Activated CD8-positive, alpha-beta memory T cell treated with anti-CD3 and anti-CD28 coated beads, Interleukin-2, amount 50 U/mL, for 24 hours (primary cell): Measurements from ENCODE around the gene SDHAF4.
"Not testable (repeated sequence)": the region's sequence is repeated elsewhere in the genome, so short reads cannot be mapped to it uniquely, and the experiment has no call there.

Experiments
- DNase-seq: peaks from one replicate; pipeline ENCODE4 v3.0.0-alpha.2; 2020; ENCODE audit errors: extremely low read depth

Gene SDHAF4

DNA sequence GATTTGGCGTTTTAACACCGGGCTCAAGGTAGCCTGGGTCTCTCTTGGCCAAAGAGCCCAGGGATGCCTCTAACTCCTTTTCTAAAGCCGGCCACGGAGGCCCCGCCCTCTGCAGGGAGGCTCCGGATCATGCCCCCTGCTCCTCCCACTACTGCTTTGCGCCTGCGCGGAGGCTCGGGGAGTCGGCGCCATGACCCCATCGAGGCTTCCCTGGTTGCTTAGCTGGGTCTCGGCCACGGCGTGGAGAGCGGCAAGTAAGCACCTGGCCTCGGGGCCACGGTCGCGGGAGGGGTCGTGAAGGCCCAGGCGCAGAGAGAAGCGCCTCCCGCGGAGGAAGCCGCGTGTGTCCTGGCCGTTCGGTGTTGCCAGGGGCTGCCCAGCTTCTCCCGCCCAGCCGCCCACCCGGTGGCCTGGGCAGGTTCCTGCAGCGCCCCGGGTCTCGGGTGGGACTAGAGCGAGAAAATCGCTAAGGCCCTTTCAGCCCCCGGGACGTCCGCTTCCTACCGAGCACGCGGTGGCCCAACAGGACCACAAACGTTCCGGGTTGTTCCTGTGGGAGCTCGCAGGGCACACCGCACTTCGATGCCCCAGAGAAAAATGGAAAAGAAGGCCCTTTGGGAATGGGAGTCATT, at the start of gene SDHAF4:
SDHAF4 (plus strand) TSS at position 180 of the 632 bp plus-strand sequence; CDS start at position 191, 11 bp downstream.
- peak; percentile 82 for DNase-seq

DNA sequence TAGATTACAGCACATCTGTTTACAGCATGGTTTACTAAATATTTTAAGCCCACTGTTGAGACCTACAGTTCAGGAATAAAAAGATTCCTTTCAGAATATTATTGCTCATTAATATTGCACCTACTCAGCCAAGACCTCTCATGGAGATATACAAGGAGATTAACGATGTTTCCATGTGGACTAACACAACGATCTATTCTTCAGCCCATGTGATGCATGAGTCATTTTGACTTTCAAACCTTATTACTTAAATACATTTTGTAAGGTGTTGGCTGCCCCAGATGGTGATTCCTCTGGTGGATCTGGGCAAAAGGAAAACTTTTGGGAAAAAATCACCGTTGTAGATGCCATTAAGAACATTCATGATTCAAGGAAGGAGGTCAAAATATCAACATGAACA, 48.0 kb upstream of the SDHAF4 start:
- no peak for DNase-seq

DNA sequence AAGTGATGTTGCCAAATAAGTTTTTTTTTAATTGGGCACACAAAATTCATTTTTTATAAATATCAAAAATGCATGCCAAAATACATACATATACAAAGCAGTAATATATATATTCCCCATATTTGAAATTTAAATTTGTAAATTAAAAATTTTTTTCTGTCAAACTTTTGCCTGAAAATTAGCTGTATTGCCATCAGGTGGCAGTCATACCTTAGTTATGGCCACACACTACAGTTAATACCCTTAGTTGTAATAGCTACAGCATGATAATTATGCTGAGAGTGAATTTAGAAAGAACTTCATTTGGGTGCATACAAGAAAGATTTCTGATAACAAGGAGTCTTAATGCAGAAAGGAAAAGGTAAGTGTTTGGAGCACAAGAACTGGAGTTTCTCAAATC, 46.2 kb upstream of the SDHAF4 start:
- DNase-seq: no peak

DNA sequence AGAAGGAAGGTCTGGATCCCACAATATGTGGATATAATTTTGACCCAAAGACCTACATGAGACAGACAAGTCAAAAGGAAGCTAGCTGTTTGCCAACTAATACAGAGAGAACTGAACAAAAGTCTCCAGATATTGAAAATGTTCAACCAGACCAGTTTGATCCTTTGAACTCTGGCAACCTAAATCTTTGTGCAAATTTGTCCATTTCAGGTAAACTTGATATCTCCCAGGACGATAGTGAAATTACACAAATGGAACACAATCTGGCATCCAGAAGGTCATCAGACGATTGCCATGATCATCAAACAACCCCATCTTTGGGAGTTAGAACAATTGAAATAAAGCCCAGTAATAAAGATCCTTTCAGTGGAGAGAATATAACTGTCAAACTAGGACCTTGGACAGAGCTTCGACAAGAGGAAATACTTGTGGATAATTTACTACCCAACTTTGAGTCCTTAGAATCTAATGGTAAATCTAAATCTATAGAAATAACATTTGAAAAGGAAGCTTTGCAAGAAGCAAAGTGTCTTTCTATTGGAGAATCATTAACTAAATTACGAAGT, 41.9 kb upstream of the SDHAF4 start:
- DNase-seq: no peak

DNA sequence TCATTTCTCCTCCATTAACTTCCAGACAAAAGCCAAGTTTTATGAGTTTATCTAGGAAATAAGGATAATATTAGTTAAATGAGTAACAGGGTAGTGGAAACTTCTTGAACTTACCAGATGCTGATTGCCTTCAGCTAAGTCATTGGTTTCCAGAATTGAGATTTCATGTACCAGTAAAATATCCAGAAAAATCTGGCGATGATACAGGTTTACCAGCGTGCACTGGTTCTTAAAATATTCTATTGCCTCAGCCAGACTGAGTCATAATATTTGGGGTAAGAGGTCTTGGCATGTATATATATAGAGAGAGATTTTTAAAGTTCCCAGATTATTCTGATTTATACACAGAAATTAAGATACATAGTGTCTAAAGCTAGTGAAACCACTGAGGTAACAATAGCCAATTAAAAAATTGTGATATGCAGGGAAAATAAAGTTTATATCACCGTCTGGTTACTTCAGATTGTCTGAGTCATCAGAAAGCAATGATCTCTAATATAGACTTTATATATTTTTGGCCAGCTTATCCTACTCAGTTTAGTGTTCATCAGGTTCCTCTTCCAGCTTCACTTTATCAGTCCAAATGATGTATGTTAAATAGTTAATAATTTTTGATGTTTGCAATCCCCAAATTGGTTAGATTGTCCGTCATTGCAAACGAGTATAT, 39.5 kb upstream of the SDHAF4 start:
- no peak for DNase-seq

DNA sequence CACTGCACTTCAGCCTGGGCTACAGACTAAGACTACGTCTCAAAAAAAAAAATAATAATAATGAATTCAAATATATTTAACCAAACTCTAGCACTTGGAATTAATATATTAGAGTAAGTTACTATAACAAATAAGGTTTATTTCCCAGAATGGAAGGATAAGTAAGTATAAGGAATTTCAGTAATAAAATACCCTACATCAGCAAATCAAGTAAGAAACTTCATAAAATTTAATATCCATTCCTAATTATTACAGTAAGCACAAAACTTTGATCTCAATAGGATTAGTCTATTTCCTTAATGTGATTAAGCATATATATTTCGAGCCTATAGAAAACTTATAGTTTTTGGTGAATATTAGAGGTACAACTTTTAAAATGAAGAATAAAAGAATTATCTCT, 36.7 kb upstream of the SDHAF4 start:
- no peak for DNase-seq

DNA sequence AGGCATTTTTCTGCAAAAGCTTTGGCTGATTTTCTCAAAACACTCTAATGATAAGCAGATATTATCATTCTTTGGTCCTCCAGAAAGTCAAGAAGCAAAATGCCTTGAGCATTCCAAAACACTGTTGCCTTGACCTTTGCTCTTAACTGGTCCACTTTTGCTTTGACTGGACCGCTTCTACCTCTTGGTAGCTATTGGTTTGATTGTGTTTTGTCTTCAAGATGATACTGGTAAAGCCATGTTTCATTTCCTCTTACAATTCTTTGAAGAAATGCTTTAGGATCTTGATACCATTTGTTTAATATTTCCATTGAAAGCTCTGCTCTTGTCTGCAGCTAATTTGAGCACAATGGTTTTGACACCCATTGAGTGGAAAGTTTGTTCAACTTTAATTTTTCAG, 35.6 kb upstream of the SDHAF4 start:
- DNase-seq: no peak

DNA sequence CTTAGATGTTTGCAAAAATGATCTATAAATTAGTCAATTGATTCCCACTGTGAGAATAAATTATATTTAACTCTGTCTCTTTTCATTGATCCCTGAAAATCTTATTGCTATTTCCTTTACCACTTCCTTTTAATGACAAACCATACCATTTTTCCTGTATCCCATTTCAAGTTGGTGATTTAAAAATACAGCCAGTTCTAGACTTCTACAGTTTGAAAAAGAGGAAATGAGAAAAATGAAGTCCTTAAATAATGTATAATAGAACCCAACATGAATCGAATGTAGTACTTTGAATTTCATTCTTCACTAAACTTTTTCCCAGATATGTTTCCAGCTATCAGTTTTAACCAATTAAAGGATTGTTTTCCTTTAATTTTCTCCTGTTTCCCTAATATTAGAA, 29.5 kb upstream of the SDHAF4 start:
- no peak for DNase-seq

DNA sequence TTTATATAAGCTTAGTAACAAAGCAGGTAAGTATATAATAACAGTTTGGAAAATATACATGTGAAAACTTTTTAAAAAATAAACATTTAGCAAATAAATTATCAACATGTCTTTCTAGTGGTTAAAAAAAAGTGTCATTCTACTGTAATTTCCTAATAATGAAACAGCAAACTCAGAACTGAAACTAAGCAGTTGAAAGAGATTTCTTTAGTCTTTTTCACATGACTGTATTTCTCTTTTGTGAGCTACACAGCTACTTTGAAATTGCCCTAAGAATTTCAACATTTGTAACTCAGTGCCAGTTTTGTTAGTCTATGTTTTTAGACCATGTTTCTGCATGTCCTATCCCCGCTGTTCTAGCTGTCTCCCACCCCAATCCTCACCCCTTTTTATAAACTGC, 28.4 kb upstream of the SDHAF4 start:
- DNase-seq: no peak

DNA sequence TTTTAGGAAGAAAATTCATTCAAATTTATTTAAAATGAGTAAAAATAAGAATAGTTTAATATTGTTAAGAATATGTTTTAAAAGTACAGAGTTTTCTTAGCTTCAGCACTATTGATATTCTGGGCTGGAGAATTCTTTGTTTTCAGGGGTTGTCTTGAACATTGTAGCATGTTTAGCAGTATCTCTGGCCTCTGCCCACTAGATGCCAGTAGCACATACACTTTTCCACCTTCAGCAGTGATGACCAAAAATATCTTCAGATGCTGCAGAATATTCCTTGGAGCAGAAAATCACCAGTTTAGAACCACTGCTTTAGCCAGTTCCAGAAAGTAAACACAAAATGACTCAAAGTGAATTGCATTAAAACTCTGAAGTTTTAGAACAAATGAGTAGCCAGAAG, 19.4 kb upstream of the SDHAF4 start:
- DNase-seq: no peak

DNA sequence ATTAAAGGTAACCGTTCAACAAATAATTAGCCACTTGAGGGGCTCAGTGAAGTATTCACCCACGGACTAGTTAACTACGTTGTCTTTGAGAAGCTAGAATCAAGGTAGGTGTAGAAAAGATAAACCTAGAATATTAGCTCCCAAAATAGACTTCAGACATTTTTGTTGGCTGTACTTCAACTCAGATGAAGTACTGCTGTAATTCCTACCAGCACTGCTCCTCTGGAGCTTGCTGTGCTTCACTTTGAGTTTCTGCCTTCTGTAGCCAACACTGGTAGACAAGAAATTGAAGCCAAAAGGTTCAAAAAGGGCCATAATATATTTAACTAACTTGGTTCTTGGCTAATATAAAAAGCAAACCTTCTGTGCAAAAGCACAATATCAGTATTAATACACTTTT, 18.8 kb upstream of the SDHAF4 start:
- no peak for DNase-seq

DNA sequence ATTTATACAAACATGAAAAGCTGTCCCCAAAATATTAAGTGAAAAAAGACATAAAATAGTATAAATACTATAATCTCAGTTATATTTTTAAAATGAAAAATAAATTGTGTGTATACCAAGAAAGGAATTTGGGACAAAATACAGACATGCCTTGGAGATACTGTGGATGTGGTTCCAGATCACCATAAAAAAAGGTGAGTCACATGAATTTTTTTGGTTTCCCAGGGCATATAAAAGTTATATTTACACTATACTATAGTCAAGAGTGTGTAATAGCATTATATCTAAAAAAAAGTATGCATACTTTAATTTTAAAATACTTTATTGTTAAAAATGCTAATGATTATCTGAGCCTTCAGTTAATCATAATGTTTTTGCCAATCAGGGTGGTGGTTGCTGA, 17.4 kb upstream of the SDHAF4 start:
- no peak for DNase-seq

DNA sequence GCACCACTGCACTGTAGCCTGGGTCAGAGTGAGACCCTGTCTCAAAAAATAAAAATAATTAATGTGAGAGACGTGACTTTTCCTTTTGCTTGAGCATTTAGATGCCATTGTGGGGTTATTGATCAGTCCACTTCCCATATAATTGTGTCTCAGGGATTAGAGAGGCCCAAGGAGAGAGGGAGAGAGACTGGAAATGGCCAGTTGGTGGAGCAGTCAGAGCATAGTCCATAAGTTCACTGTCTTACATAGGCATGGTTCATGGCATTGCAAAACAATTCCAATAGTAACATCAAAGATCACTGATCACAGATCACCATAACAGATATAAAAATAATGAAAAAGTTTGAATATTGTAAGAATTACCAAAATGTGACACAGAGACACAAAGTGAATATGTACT, 15.2 kb upstream of the SDHAF4 start:
- no peak for DNase-seq

DNA sequence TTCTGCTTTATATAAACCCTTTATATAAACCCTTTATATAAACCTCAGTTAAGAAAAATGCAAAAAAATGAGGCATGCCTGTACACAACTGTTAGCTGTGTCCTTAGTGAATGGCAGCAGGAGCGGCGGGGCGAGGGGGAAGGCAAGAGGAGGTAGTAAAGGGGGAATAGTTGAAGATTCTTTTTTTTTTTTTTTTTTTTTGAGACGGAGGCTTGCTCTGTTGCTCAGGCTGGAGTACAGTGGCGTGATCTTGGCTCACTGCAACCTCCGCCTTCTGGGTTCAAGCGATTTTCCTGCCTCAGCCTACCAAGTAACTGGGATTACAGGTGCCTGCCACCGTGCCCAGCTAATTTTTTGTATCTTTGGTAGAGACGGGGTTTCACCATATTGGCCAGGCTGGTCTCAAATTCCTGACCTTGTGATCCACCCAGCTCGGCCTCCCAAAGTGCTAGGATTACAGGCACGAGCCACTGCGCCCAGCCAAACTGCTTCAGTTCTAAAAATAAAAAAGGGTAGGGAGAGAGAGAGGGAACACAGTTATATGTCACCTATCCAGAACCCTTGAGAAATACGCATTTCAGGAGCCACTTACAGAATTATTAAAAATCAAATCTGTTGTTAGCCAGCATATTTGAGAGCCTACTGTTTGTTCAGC, 14.3 kb upstream of the SDHAF4 start:
- not testable (repeated sequence) for DNase-seq

DNA sequence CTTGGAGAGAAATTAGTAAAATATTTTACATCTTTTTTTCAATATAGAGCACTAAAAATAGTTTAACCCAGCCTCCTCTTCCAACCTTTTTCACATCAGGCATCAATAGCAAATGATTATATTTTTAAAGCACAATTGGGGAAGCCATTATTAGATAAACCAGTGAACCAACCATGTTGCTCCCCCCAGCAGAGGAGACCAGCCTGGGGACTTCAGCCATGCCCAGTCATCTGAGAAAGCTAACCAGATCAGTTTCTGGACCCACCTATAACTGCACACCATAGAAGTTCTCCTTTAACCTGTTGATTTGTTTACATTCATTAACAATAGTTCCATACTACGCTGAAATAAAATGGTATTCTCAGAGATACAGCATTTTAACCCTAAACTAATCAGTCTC, 13.8 kb upstream of the SDHAF4 start:
- DNase-seq: no peak

DNA sequence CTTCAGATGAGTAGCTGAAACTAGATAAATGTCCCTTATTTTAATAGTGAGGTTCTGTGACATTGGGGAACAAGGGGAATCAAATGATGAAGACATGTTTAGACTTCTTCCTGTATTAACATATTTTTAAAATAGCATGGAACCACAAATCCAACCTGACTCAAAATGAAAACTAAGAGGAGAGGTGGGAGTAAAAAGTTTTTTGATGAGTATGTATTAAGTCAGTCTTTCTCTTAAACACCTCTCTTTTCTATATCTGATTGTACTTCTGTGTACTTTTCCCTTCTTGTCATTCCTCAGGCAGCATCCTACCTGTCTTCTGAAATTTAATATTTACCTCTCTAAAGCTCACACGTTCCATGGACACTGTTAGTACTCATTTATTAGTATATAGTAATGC, 8.7 kb upstream of the SDHAF4 start:
- DNase-seq: no peak

DNA sequence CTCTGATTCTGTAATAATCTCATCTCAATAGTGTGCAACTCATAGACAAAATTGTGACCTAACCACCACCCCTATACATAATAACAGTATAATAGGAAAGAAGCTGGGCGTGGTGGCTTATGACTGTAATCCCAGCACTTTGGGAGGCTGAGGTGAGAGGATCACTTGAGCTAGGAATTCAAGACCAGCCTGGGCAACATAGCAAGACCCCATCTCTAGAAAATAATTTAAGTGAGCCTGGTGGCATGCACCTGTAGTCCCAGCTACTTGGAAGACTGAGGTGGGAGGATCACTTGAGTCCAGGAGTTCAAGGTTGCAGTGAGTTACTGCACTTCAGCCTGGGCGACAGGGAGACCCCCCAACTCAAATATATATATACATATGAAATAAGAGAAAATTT, 4.3 kb upstream of the SDHAF4 start:
- DNase-seq: not testable (repeated sequence)

DNA sequence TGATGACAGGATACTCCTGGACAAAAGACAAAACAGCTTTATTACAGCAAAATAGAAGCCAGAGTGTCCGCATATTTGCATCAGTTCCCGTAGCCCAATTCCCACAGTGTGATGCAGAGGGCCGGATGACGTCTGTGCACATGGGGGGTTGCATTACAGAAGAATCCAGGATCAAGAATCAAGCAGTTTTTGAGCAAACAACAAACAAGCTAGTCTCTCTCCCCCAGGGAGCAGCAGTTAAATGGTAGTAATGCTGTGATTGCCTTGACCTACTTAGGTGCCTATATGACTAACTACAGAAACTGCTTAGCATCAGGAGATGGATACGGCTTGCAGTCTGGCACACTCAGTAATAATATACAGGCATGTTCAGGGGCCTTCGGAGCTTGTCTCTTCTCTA, 3.2 kb upstream of the SDHAF4 start:
- DNase-seq: no peak

DNA sequence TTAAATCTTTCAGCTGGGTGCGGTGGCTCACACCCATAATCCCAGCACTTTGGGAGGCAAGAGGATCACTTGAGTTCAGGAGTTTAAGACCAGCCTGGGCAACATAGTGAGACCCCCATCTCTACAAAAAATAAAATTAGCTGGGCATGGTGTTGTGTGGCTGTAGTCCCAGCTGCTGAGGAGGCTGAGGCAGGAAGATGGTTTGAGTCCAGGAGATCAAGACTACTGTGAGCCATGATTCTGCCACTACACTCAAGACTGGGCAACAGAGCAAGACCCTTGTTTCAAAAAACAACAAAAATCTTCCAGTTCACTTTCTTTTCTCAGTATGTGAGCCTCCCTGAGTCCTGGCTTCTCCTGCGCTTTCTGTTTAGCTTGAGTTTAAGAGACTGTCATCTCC, 7.9 kb downstream of the SDHAF4 start:
- DNase-seq: no peak

DNA sequence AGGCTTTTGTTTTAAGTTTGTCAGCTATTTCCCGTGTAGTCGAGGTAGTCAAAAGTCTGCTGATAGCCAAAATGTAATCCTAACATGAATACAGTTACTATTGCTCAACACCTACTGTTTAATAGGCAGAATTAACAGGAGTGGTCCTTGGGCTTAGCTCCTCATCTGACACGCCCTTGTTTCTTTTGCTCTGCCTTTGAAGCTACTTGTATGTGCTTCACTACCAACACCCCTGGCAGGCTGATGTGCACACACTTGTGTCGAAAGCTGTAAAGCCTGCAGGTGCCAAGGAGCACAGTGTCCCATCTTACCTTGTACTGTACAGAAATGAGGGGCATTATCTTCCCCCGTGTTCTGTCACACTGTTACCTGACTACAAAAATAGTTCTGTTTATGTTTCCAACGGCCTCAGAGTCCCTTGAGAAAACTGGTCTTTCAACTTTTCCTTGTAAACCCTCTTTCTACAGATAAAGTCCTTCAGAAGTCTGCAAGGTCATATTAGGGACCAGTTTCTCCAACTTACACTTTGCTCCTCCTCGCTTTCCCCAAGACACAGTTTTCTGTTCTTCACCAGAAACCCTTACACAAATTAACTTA, 9.3 kb downstream of the SDHAF4 start:
- DNase-seq: no peak

DNA sequence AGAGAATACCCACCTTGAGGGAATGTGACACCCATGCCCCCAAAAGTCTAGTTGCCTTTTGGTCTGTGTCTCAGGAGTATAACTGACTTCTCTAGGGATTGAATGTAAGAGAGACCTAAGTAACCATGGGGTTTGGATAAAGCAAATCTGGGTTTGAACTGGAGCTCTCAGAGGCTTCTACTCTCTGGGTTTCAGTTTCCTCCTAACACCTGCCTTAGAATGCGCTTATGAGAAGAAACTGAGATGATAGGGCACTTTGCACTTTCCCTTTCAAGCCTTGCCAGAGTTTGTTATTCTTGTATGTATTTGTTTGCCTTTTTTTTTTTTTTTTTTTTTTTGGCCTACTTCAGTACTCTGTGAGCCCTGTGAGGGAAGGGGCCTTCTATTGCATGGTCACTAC, 19.4 kb downstream of the SDHAF4 start:
- no peak for DNase-seq

DNA sequence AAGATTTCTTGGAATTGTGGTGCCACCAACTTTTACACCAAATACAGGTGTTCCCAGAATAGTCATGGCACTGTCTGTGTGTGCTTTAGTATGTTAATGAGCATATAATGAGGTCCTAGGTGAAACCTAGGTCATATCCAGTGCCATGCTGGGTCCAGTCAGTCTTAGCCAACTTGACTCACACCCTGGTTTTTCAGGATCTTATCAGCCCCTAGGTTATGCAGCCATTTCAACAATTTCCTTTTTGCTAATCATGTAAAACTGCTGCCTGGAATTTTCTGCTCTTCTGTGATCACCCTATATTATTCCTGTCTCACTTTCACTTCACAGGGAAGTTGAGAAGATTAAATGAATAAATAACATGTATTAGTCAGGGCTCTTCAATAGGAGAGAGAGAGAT, 23.7 kb downstream of the SDHAF4 start:
- no peak for DNase-seq
